ENCODE measurements around the gene ITGB7. TPM values are rescaled to one million over a fixed set of nuclear protein-coding genes. Genes with fewer than 3 reads are reported as not detected.

Gene ITGB7
- total and polyA plus RNA-seq, 2 of the 4 experiments (the other 2 are of a cell fraction) = 0.18 to 0.44 TPM

DNA sequence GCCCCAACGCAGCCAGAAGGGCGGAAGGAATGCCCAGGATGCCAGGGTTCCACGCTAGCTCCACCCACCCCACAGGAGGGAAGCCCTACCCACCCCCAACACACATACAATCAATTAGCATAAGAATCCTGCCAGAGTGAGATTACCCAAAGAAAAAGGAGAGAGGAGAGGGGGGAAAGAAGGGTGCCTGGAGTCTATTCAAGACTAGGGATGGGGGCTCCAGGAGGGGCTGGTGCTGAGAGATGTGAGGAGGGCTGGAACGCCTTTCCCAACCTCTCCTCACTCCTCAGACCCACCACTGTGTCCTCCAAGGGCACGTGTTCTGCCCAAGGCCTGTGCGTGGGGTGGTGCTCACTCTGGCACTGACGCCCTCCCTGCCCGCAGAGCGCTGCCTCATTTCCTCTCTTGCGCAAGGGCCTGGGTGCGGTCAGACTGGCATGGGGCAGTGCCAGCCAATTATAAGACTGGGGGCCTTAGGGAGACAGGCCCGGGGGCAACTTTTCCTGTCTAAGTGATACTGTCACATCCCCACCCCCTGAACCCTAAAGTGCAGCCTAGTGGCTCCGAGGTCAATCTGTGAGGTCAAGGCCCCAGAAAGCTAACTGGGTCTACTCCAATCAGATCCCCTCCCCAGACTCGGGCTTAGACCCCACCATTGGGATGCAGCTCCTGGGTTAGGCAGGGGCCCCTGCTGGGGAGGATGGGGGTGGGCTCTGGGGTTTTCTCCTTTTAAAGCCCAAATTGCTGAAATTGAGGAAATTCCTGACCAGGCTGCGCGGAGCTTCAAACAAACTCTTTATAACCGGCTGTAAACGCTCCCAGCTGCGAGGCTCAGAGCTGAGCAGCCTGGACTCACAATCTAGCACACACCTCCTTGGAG is 10.2 kb upstream of the ITGB7 start:
- ChIA-PET POLR2A (ENCODE audit: unreplicated experiment) (no interaction called here), CTCF (no interaction called here)
- Histone ChIP-seq H3K4ac (ENCODE audit: low read depth, low read length) (peak overlapping the region; percentile 89), H2BK15ac (ENCODE audit: low read depth, low read length) (peak overlapping the region; percentile 7; the same call in 1 of the 3 replicates), H2BK120ac (ENCODE audit: low read depth, low read length) (peak overlapping the region; percentile 56), H3K36me3 (ENCODE audit: control insufficient read depth, insufficient read depth, low read length) (peaks cover 25% of the 10 kb centered on the region), H3K9me1 (ENCODE audit: insufficient read depth, low read length) (peaks cover 11% of the 10 kb centered on the region), H3K23ac (ENCODE audit: low read depth, low read length) (peak overlapping the region; percentile 85), H2BK20ac (ENCODE audit: low read depth, low read length) (peak overlapping the region; percentile 72), H3K79me1 (ENCODE audit: low read depth in 1 of 2, low read length in 2 of 2) (peaks cover 30 to 69% of the 10 kb centered on the region in 2 experiments), H3K9me3 (ENCODE audit: control insufficient read depth, insufficient read depth, low read length) (no peaks in the 10 kb centered on the region), H3K4me3 (ENCODE audit: insufficient read depth, low read depth, low read length) (0 out of 2 replicates have a peak overlapping the region, but pooled peaks have one; percentile 53), H2AFZ (replicated peaks; ENCODE audit: low read length, poor library complexity) (peak overlapping the region; percentile 61), H3K27me3 (ENCODE audit: control insufficient read depth, insufficient read depth, low read length) (no peaks in the 10 kb centered on the region), H3K4me2 (ENCODE audit: low read depth, low read length) (peak overlapping the region; percentile 80), H2AK9ac (replicated peaks; ENCODE audit: low read depth, low read length, poor library complexity) (peak overlapping the region; percentile 92), H4K8ac (ENCODE audit: low read depth in 2 of 2, low read length in 2 of 2) (peak overlapping the region; percentile 17 to 76; a peak in 3 of 4 replicates), H3K18ac (ENCODE audit: low read depth, low read length) (peak overlapping the region; percentile 83; the same call in 1 of the 2 replicates), H3K56ac (ENCODE audit: extremely low read depth, insufficient read depth, low read length) (peak overlapping the region; percentile 7; the same call in 1 of the 2 replicates), H3K4me1 (ENCODE audit: control insufficient read depth, insufficient read depth, low read length) (peaks cover 24% of the 10 kb centered on the region), H2AK5ac (ENCODE audit: low read depth, low read length) (peak overlapping the region; percentile 73; the same call in 1 of the 2 replicates), H3K9ac (ENCODE audit: low read depth, low read length) (peak overlapping the region; percentile 32), H3K27ac (ENCODE audit: insufficient read depth, low read length) (peak overlapping the region; percentile 58; the same call in 1 of the 2 replicates), H4K91ac (ENCODE audit: insufficient read depth, low read depth, low read length) (peak overlapping the region; percentile 75), H4K5ac (ENCODE audit: low read depth, low read length) (peak overlapping the region; percentile 18), H3K14ac (replicated peaks; ENCODE audit: low read depth, low read length) (peak overlapping the region; percentile 89), H2BK5ac (ENCODE audit: low read depth, low read length, poor library complexity, severe bottlenecking) (peak overlapping the region; percentile 53), H4K20me1 (ENCODE audit: insufficient read depth, low read length) (peaks cover 12% of the 10 kb centered on the region)
- dilution Hi-C loops (cut with HindIII; ENCODE audit: low sequenced_read_pairs, unreplicated experiment) (no loop called here), in situ Hi-C loops (cut with MboI; ENCODE audit: low sequenced_read_pairs) (loop anchor here (10.0 kb wide), 1 partner anchor 298 kb away; no protein-coding TSS in a partner anchor), intact Hi-C loops (cut with micrococcal nuclease) (loop anchor here (1.0 to 10.0 kb wide), 2 partner anchors 35 to 108 kb away; partner anchors contain the start of gene AAAS)
- 37% methylated on average over 6 of the region's 19 CpGs; no CpG with 5 or more reads in 1 of the 2 experiments for WGBS, 2 experiments (ENCODE audit: extremely low coverage in 2 of 2, insufficient read length in 1 of 2)
- TF ChIP-seq CEBPB (IDR thresholded peaks at IDR 0.05; ENCODE audit: low read depth, low read length) = peak; percentile 94
- TF ChIP-seq, protein P1, sequence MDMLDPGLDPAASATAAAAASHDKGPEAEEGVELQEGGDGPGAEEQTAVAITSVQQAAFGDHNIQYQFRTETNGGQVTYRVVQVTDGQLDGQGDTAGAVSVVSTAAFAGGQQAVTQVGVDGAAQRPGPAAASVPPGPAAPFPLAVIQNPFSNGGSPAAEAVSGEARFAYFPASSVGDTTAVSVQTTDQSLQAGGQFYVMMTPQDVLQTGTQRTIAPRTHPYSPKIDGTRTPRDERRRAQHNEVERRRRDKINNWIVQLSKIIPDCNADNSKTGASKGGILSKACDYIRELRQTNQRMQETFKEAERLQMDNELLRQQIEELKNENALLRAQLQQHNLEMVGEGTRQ (IDR thresholded peaks at IDR 0.05; ENCODE audit: low read depth, low read length) = no peak
- DNase-seq = no peak
- ATAC-seq (ENCODE audit: low read depth) = no peak
- no TSS peak for BruUV-seq (replicated peaks)
